ENCODE measurements around the gene EXOC4. TPM values are rescaled to one million over a fixed set of nuclear protein-coding genes. Genes with fewer than 3 reads are reported as not detected.
A peak's percentile ranks its signal among the peaks of the same experiment; 100 is the strongest.

EXOC4 gene
- total RNA-seq, 1 experiment from 2014 or later = 91.9 TPM

- TF ChIP-seq CTCF (IDR thresholded peaks at IDR 0.05; ENCODE audit: unreplicated experiment) = no peak
- intact Hi-C loops (cut with micrococcal nuclease; ENCODE audit: unreplicated experiment) = loop anchor here (1.0 to 5.0 kb wide), 2 partner anchors 107 to 174 kb away; no protein-coding TSS in a partner anchor
- H3K27me3 Mint-ChIP-seq (ENCODE audit: unreplicated experiment) = no peaks in the 10 kb centered on the region
- DNase-seq = peak; percentile 35
- H3K27ac Mint-ChIP-seq (ENCODE audit: unreplicated experiment) = peak overlapping the region; percentile 92
- H3K4me3 Mint-ChIP-seq (ENCODE audit: low read depth, unreplicated experiment) = peak overlapping the region; percentile 56
- H3K9me3 Mint-ChIP-seq (ENCODE audit: low read depth, unreplicated experiment) = no peaks in the 10 kb centered on the region
- no peaks in the 10 kb centered on the region for H3K36me3 Mint-ChIP-seq (ENCODE audit: insufficient read depth, unreplicated experiment)
- peaks cover 69% of the 10 kb centered on the region for H3K4me1 Mint-ChIP-seq (ENCODE audit: low read depth, unreplicated experiment)
- CTCF ChIA-PET = no interaction called here
- TSS peak; percentile 95 for BruUV-seq (replicated peaks)
These were observed 493.4 kb downstream of the EXOC4 start for GRCh38 chr7:133746305-133746704.

- DNase-seq = peak; percentile 4
- peaks cover 69% of the 10 kb centered on the region for H3K4me1 Mint-ChIP-seq (ENCODE audit: low read depth, unreplicated experiment)
- H3K27ac Mint-ChIP-seq (ENCODE audit: unreplicated experiment) = peak overlapping the region; percentile 92
- peak overlapping the region; percentile 56 for H3K4me3 Mint-ChIP-seq (ENCODE audit: low read depth, unreplicated experiment)
- no peaks in the 10 kb centered on the region for H3K9me3 Mint-ChIP-seq (ENCODE audit: low read depth, unreplicated experiment)
- CTCF ChIA-PET = no interaction called here
- no TSS peak for BruUV-seq (replicated peaks)
- no peaks in the 10 kb centered on the region for H3K27me3 Mint-ChIP-seq (ENCODE audit: unreplicated experiment)
- TF ChIP-seq CTCF (IDR thresholded peaks at IDR 0.05; ENCODE audit: unreplicated experiment) = no peak
- H3K36me3 Mint-ChIP-seq (ENCODE audit: insufficient read depth, unreplicated experiment) = no peaks in the 10 kb centered on the region
- intact Hi-C loops (cut with micrococcal nuclease; ENCODE audit: unreplicated experiment) = loop anchor here (1.0 to 5.0 kb wide), 2 partner anchors 106 to 175 kb away; no protein-coding TSS in a partner anchor
These were observed 494.0 kb downstream of the EXOC4 start for GRCh38 chr7:133746847-133747246.

GRCh38 chr7:133748443-133749407 lies 495.8 kb downstream of the EXOC4 start:
- intact Hi-C loops (cut with micrococcal nuclease; ENCODE audit: unreplicated experiment) = loop anchor here (5.0 kb wide), 1 partner anchor 176 kb away; no protein-coding TSS in a partner anchor
- no TSS peak for BruUV-seq (replicated peaks)

GRCh38 chr7:133750287-133750686 lies 497.4 kb downstream of the EXOC4 start:
- H3K4me1 Mint-ChIP-seq (ENCODE audit: low read depth, unreplicated experiment) = peaks cover 64% of the 10 kb centered on the region
- TF ChIP-seq CTCF (IDR thresholded peaks at IDR 0.05; ENCODE audit: unreplicated experiment) = no peak
- no peaks in the 10 kb centered on the region for H3K27me3 Mint-ChIP-seq (ENCODE audit: unreplicated experiment)
- DNase-seq = no peak
- H3K9me3 Mint-ChIP-seq (ENCODE audit: low read depth, unreplicated experiment) = no peaks in the 10 kb centered on the region
- H3K4me3 Mint-ChIP-seq (ENCODE audit: low read depth, unreplicated experiment) = no peak overlapping the region
- H3K27ac Mint-ChIP-seq (ENCODE audit: unreplicated experiment) = no peak overlapping the region
- BruUV-seq (replicated peaks) = no TSS peak
- intact Hi-C loops (cut with micrococcal nuclease; ENCODE audit: unreplicated experiment) = no loop called here
- no peaks in the 10 kb centered on the region for H3K36me3 Mint-ChIP-seq (ENCODE audit: insufficient read depth, unreplicated experiment)
- CTCF ChIA-PET = no interaction called here

More at GRCh38 chr7:133748443-133749407, 495.8 kb downstream of the EXOC4 start:
- TF ChIP-seq CTCF (IDR thresholded peaks at IDR 0.05; ENCODE audit: unreplicated experiment) = no peak
- CTCF ChIA-PET = no interaction called here
- Mint-ChIP-seq H3K4me3 (ENCODE audit: low read depth, unreplicated experiment) (no peak overlapping the region), H3K27me3 (ENCODE audit: unreplicated experiment) (no peaks in the 10 kb centered on the region), H3K27ac (ENCODE audit: unreplicated experiment) (peak overlapping the region; percentile 78), H3K4me1 (ENCODE audit: low read depth, unreplicated experiment) (peaks cover 69% of the 10 kb centered on the region), H3K36me3 (ENCODE audit: insufficient read depth, unreplicated experiment) (no peaks in the 10 kb centered on the region), H3K9me3 (ENCODE audit: low read depth, unreplicated experiment) (no peaks in the 10 kb centered on the region)
- no peak for DNase-seq

Measured in Calu3 (cell line).